GM19463 (cell line): ENCODE measurements around the gene NSD1.
"Not testable (repeated sequence)": the region's sequence is repeated elsewhere in the genome, so short reads cannot be mapped to it uniquely, and the experiment has no call there.

Source experiments
- ATAC-seq: cut with Tn5 transposase; IDR thresholded peaks from one replicate; pipeline ENCODE4 v1.9.1; 2021; ENCODE audit warnings: mild to moderate bottlenecking, moderate library complexity; ENCODE audit not compliant: unreplicated experiment

Gene NSD1

GRCh38 chr5:177225798-177226197 lies 92.2 kb downstream of the NSD1 start:
- no peak for ATAC-seq

GRCh38 chr5:177226860-177227259 lies 93.3 kb downstream of the NSD1 start:
- ATAC-seq = no peak

GRCh38 chr5:177228751-177229150 lies 95.2 kb downstream of the NSD1 start:
- no peak for ATAC-seq

- no peak for ATAC-seq
Measured at GRCh38 chr5:177230660-177231059, 97.1 kb downstream of the NSD1 start.

GRCh38 chr5:177231479-177232250 lies 98.1 kb downstream of the NSD1 start:
- ATAC-seq = no peak

- ATAC-seq = no peak
Measured at GRCh38 chr5:177232358-177232757, 98.8 kb downstream of the NSD1 start.

- no peak for ATAC-seq
Measured at GRCh38 chr5:177232761-177233160, 99.2 kb downstream of the NSD1 start.

- no peak for ATAC-seq
Measured at GRCh38 chr5:177233206-177233605, 99.6 kb downstream of the NSD1 start.

GRCh38 chr5:177233802-177234201 lies 100.2 kb downstream of the NSD1 start:
- no peak for ATAC-seq

- ATAC-seq = no peak
Measured at GRCh38 chr5:177234841-177235240, 101.3 kb downstream of the NSD1 start.

GRCh38 chr5:177241768-177242167 lies 108.2 kb downstream of the NSD1 start:
- no peak for ATAC-seq

GRCh38 chr5:177242304-177242703 lies 108.7 kb downstream of the NSD1 start:
- ATAC-seq = no peak

GRCh38 chr5:177249761-177250537 lies 116.4 kb downstream of the NSD1 start:
- no peak for ATAC-seq

GRCh38 chr5:177253252-177253651 lies 119.7 kb downstream of the NSD1 start:
- no peak for ATAC-seq

- no peak for ATAC-seq
Measured at GRCh38 chr5:177256296-177256695, 122.7 kb downstream of the NSD1 start.

- ATAC-seq = not testable (repeated sequence)
Measured at GRCh38 chr5:177258711-177259110, 125.1 kb downstream of the NSD1 start.

GRCh38 chr5:177260961-177261360 lies 127.4 kb downstream of the NSD1 start:
- no peak for ATAC-seq

- no peak for ATAC-seq
Measured at GRCh38 chr5:177261510-177261909, 127.9 kb downstream of the NSD1 start.

GRCh38 chr5:177264178-177264577 lies 130.6 kb downstream of the NSD1 start:
- no peak for ATAC-seq

- ATAC-seq = no peak
Measured at GRCh38 chr5:177265395-177265794, 131.8 kb downstream of the NSD1 start.

GRCh38 chr5:177269232-177269895 lies 135.8 kb downstream of the NSD1 start:
- no peak for ATAC-seq

GRCh38 chr5:177269976-177270375 lies 136.4 kb downstream of the NSD1 start:
- ATAC-seq = no peak
